PC-3 (cell line): ENCODE data around the gene SDK2.

ENCODE experiments used
- CTCF ChIP-seq: fragments of 300-600 bp; sonication (generic); conservative IDR thresholded peaks from 2 replicates; pipeline ENCODE4 v1.5.1; 2017; ENCODE audit warnings: antibody characterized with exemption, low read depth, mild to moderate bottlenecking, low read length
- EZH2 ChIP-seq: fragments of 300-600 bp; sonication (generic); IDR thresholded peaks from one replicate; pipeline ENCODE4 v1.6.1; 2017; ENCODE audit warnings: antibody characterized with exemption, mild to moderate bottlenecking, low read length; ENCODE audit not compliant: unreplicated experiment
- EZH2phosphoT487 ChIP-seq: fragments of 300-600 bp; sonication (generic); IDR thresholded peaks from 2 replicates; pipeline ENCODE4 v1.6.1; 2018; ENCODE audit warnings: mild to moderate bottlenecking, antibody characterized with exemption, low read length, borderline replicate concordance

- TF ChIP-seq CTCF (no peak), EZH2 (no peak), EZH2phosphoT487 (no peak)
Observed at GRCh38 chr17:73667181-73667959, 23.1 kb upstream of the SDK2 start.
